HEK293 (cell line): ENCODE measurements around the gene KRTAP1-5.

Experiments used
- CTCF ChIA-PET: fragments of 350-600 bp; formaldehyde crosslinking; extraction: SDS; loops from one replicate; lab custom pipeline; 2021; ENCODE audit warnings: antibody characterized with exemption; lab: Yijun Ruan, JAX
- POLR2A ChIA-PET: fragments of 300-600 bp; formaldehyde crosslinking; extraction: SDS; loops from one replicate; lab custom pipeline; 2020; ENCODE audit warnings: antibody characterized with exemption, inconsistent platforms; lab: Yijun Ruan, JAX
- H3K27ac ChIP-seq: fragments of 200-500 bp; sonication (Bioruptor generic); 2 replicates; pipeline ENCODE4 v1.5.1; 2014; ENCODE audit warnings: low read depth, low read length, control low read depth, inconsistent platforms; ENCODE audit errors: extremely low read depth
- H3K36me3 ChIP-seq, 2 experiments: fragments of 200-500 bp in 1 of 2; sonication (Bioruptor generic) in 1 of 2; 1 replicate in 1 of 2; 2 replicates in 1 of 2; pipeline ENCODE4 v1.5.1; 2014 to 2017; ENCODE audit warnings: inconsistent platforms in 2 of 2, low read length in 2 of 2; ENCODE audit not compliant: control insufficient read depth in 2 of 2, insufficient read depth in 1 of 2
- H3K4me1 ChIP-seq: fragments of 200-500 bp; sonication (Bioruptor generic); 2 replicates; pipeline ENCODE4 v1.5.1; 2014; ENCODE audit warnings: mild to moderate bottlenecking, low read length, inconsistent platforms; ENCODE audit not compliant: control insufficient read depth, insufficient read depth
- H3K4me3 ChIP-seq: 2 replicates; pipeline ENCODE4 v1.5.1; 2011; ENCODE audit warnings: low read depth, mild to moderate bottlenecking, control low read depth, low read length, moderate library complexity
- H3K9me3 ChIP-seq: fragments of 200-500 bp; sonication (Bioruptor generic); 2 replicates; pipeline ENCODE4 v1.5.1; 2014; ENCODE audit warnings: low read depth, low read length, inconsistent platforms; ENCODE audit not compliant: control insufficient read depth, insufficient read depth
- AEBP2 ChIP-seq: fragments of 450-650 bp; formaldehyde crosslinking; IDR thresholded peaks from 2 replicates; pipeline ENCODE4 v1.5.1; 2016; ENCODE audit warnings: missing biosample characterization, missing genetic modification characterization, borderline replicate concordance
- BCL11B ChIP-seq: fragments of 450-650 bp; formaldehyde crosslinking; IDR thresholded peaks from 2 replicates; pipeline ENCODE4 v1.5.1; 2016; ENCODE audit warnings: low read depth, missing biosample characterization, missing genetic modification characterization
- GLI2 ChIP-seq: fragments of 450-650 bp; formaldehyde crosslinking; IDR thresholded peaks from 2 replicates; pipeline ENCODE4; 2017; ENCODE audit warnings: missing biosample characterization, missing genetic modification characterization, low read depth, borderline replicate concordance
- KLF1 ChIP-seq: fragments of 450-650 bp; formaldehyde crosslinking; IDR thresholded peaks from 2 replicates; pipeline ENCODE4 v1.5.1; 2016; ENCODE audit warnings: missing biosample characterization, missing genetic modification characterization
- MYNN ChIP-seq: fragments of 450-650 bp; formaldehyde crosslinking; IDR thresholded peaks from 2 replicates; pipeline ENCODE4 v1.5.1; 2016; ENCODE audit warnings: missing biosample characterization, missing genetic modification characterization, borderline replicate concordance
- MZF1 ChIP-seq: fragments of 450-650 bp; formaldehyde crosslinking; IDR thresholded peaks from 2 replicates; pipeline ENCODE4 v1.5.1; 2017; ENCODE audit warnings: missing biosample characterization, missing genetic modification characterization, borderline replicate concordance
- PATZ1 ChIP-seq: fragments of 450-650 bp; formaldehyde crosslinking; IDR thresholded peaks from 2 replicates; pipeline ENCODE4 v1.5.1; 2016; ENCODE audit warnings: missing biosample characterization, missing genetic modification characterization
- ZBTB8A ChIP-seq: fragments of 450-650 bp; formaldehyde crosslinking; IDR thresholded peaks from 2 replicates; pipeline ENCODE4 v1.5.1; 2016; ENCODE audit warnings: missing biosample characterization, missing genetic modification characterization
- ZFP41 ChIP-seq: fragments of 450-650 bp; formaldehyde crosslinking; IDR thresholded peaks from 2 replicates; pipeline ENCODE4 v1.5.1; 2016; ENCODE audit warnings: missing biosample characterization, missing genetic modification characterization, borderline replicate concordance
- ZNF140 ChIP-seq: fragments of 450-650 bp; formaldehyde crosslinking; IDR thresholded peaks from 2 replicates; pipeline ENCODE4 v1.5.1; 2016; ENCODE audit warnings: missing biosample characterization, missing genetic modification characterization
- ZNF155 ChIP-seq: fragments of 450-650 bp; formaldehyde crosslinking; IDR thresholded peaks from 2 replicates; pipeline ENCODE4 v1.5.1; 2016; ENCODE audit warnings: missing biosample characterization, missing genetic modification characterization
- ZNF174 ChIP-seq: fragments of 450-650 bp; formaldehyde crosslinking; IDR thresholded peaks from 2 replicates; pipeline ENCODE4 v1.5.0; 2017; ENCODE audit warnings: missing biosample characterization, mild to moderate bottlenecking, missing genetic modification characterization
- ZNF184 ChIP-seq: fragments of 450-650 bp; IDR thresholded peaks from 2 replicates; pipeline ENCODE4 v1.5.1; 2018; ENCODE audit warnings: missing biosample characterization, mild to moderate bottlenecking, missing genetic modification characterization
- ZNF248 ChIP-seq: fragments of 450-650 bp; formaldehyde crosslinking; IDR thresholded peaks from 2 replicates; pipeline ENCODE4 v1.5.1; 2017; ENCODE audit warnings: missing biosample characterization, missing genetic modification characterization
- ZNF302 ChIP-seq: fragments of 450-650 bp; formaldehyde crosslinking; IDR thresholded peaks from 2 replicates; pipeline ENCODE4 v1.5.1; 2016; ENCODE audit warnings: missing biosample characterization, missing genetic modification characterization, low read depth
- ZNF362 ChIP-seq: fragments of 450-650 bp; formaldehyde crosslinking; IDR thresholded peaks from 2 replicates; pipeline ENCODE4 v1.5.1; 2016; ENCODE audit warnings: missing biosample characterization, missing genetic modification characterization
- ZNF394 ChIP-seq: fragments of 450-650 bp; formaldehyde crosslinking; IDR thresholded peaks from 2 replicates; pipeline ENCODE4 v1.5.1; 2016; ENCODE audit warnings: missing biosample characterization, missing genetic modification characterization, mild to moderate bottlenecking, moderate library complexity, borderline replicate concordance
- ZNF398 ChIP-seq: fragments of 450-650 bp; formaldehyde crosslinking; IDR thresholded peaks from 2 replicates; pipeline ENCODE4 v1.5.1; 2017; ENCODE audit warnings: missing biosample characterization, missing genetic modification characterization
- ZNF48 ChIP-seq: fragments of 450-650 bp; formaldehyde crosslinking; IDR thresholded peaks from 2 replicates; pipeline ENCODE4 v1.5.1; 2016; ENCODE audit warnings: missing biosample characterization, missing genetic modification characterization
- ZNF555 ChIP-seq: fragments of 450-650 bp; formaldehyde crosslinking; conservative IDR thresholded peaks from 2 replicates; pipeline ENCODE4 v1.5.1; 2017; ENCODE audit warnings: missing biosample characterization, mild to moderate bottlenecking, missing genetic modification characterization, inconsistent platforms
- ZNF768 ChIP-seq: fragments of 450-650 bp; formaldehyde crosslinking; IDR thresholded peaks from 2 replicates; pipeline ENCODE4 v1.5.1; 2018; ENCODE audit warnings: missing biosample characterization, mild to moderate bottlenecking, missing genetic modification characterization
- ZNF785 ChIP-seq: fragments of 450-650 bp; formaldehyde crosslinking; IDR thresholded peaks from 2 replicates; pipeline ENCODE4 v1.5.1; 2016; ENCODE audit warnings: missing biosample characterization, missing genetic modification characterization
- ZNF791 ChIP-seq: fragments of 450-650 bp; formaldehyde crosslinking; IDR thresholded peaks from 2 replicates; pipeline ENCODE4 v1.5.1; 2016; ENCODE audit warnings: missing biosample characterization, missing genetic modification characterization
- ZSCAN4 ChIP-seq: fragments of 450-650 bp; formaldehyde crosslinking; IDR thresholded peaks from 2 replicates; pipeline ENCODE4 v1.5.1; 2017; ENCODE audit warnings: missing biosample characterization, missing genetic modification characterization

Gene KRTAP1-5

GRCh38 chr17:40981115-40981514 is 45.9 kb downstream of the KRTAP1-5 start:
- Histone ChIP-seq H3K27ac (no peak overlapping the region), H3K9me3 (no peaks in the 10 kb centered on the region), H3K36me3 (no peaks in the 10 kb centered on the region)
- CTCF ChIA-PET = interaction anchor here (0.6 to 0.8 kb wide), 3 partner anchors 17 to 571 kb away, joined by 3 read pairs; no protein-coding TSS in a partner anchor
- POLR2A ChIA-PET = no interaction called here
- no peak for TF ChIP-seq ZNF248
- TF ChIP-seq ZNF48 (tag by site-specific recombination) = no peak
- no peak for TF ChIP-seq ZNF768 (tag by site-specific recombination)
- TF ChIP-seq ZNF398 (tag by site-specific recombination) = no peak
- no peak for TF ChIP-seq GLI2 (tag by site-specific recombination)
- TF ChIP-seq BCL11B (tag by site-specific recombination) = no peak
- no peak for TF ChIP-seq KLF1 (tag by site-specific recombination)
- TF ChIP-seq ZNF785 = no peak
- no peak for TF ChIP-seq ZNF174 (tag by site-specific recombination)
- no peak for TF ChIP-seq ZNF184 (tag by site-specific recombination)
- TF ChIP-seq ZNF362 (tag by site-specific recombination) = no peak
- no peak for TF ChIP-seq ZNF394 (tag by site-specific recombination)
- no peak for TF ChIP-seq ZNF140
- no peak for TF ChIP-seq MYNN (tag by site-specific recombination)
- TF ChIP-seq ZSCAN4 (tag by site-specific recombination) = no peak
- TF ChIP-seq ZNF155 (tag by site-specific recombination) = no peak
- TF ChIP-seq ZNF302 (tag by site-specific recombination) = no peak
- no peak for TF ChIP-seq ZNF555 (tag by site-specific recombination)
- TF ChIP-seq, all 188 proteins: peak for 0
- Histone ChIP-seq H3K4me3 (no peak overlapping the region), H3K4me1 (no peaks in the 10 kb centered on the region)

- H3K4me3 ChIP-seq = no peak overlapping the region
- ChIA-PET POLR2A (no interaction called here), CTCF (interaction anchor here (0.8 kb wide), 2 partner anchors 16 to 572 kb away, joined by 3 read pairs; no protein-coding TSS in a partner anchor)
- no peak for TF ChIP-seq ZNF140
- TF ChIP-seq PATZ1 (tag by site-specific recombination) = no peak
- TF ChIP-seq MZF1 (tag by site-specific recombination) = no peak
- TF ChIP-seq ZNF791 (tag by site-specific recombination) = no peak
- no peak for TF ChIP-seq AEBP2 (tag by site-specific recombination)
- TF ChIP-seq ZFP41 (tag by site-specific recombination) = no peak
- TF ChIP-seq ZBTB8A (tag by site-specific recombination) = no peak
- no peak for TF ChIP-seq GLI2 (tag by site-specific recombination)
- TF ChIP-seq, all 188 proteins: peak for 0
- Histone ChIP-seq H3K27ac (no peak overlapping the region), H3K9me3 (no peaks in the 10 kb centered on the region), H3K4me1 (no peaks in the 10 kb centered on the region), H3K36me3 (no peaks in the 10 kb centered on the region)
Measured at GRCh38 chr17:40980596-40980995, 46.4 kb downstream of the KRTAP1-5 start.
